Esophagus muscularis mucosa (tissue), 3 donors: ENCODE data around the gene HMGB2.

Source experiments
- CTCF ChIP-seq, 3 experiments: fragments of 200-600 bp in 2 of 3; fragments of 450-650 bp in 1 of 3; sonication (generic) in 2 of 3; IDR thresholded peaks; one replicate each; pipeline ENCODE4 v1.5.1; 2017 to 2019; ENCODE audit warnings: antibody characterized with exemption in 3 of 3, mild to moderate bottlenecking in 2 of 3, moderate library complexity in 1 of 3
- POLR2A ChIP-seq: fragments of 450-650 bp; IDR thresholded peaks from one replicate; pipeline ENCODE4 v1.6.1; 2017; ENCODE audit warnings: antibody characterized with exemption, moderate library complexity, mild to moderate bottlenecking, low read depth
- POLR2AphosphoS5 ChIP-seq, 2 donors: sonication (generic); formaldehyde crosslinking; IDR thresholded peaks; one replicate each; pipeline ENCODE4 v1.6.1; 2017; ENCODE audit warnings: antibody characterized with exemption in 2 of 2

DNA sequence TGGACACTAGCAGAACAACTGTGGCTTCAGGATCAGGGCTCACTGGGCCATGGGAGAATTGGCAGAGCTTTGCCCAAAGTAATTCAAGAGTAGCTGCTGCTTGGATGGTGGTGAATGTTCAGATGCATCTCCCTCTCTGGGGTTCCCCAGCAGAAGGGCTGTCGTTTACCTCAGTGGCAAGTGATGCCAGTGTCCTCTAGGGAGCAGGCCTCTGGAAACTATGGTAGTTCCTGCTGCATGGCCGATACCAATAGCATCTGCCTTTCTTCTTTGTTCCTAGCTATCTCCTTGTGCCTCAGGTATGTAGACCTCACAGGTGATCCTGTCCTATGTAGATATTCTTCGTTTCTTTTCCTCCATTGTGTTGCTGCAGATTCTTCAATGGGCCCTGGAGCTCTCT lies 26.4 kb downstream of the HMGB2 start:
- TF ChIP-seq CTCF (IDR thresholded peaks at IDR 0.05) (no peak), POLR2A (no peak), POLR2AphosphoS5 (IDR thresholded peaks at IDR 0.05) (no peak)
